ENCODE results near the gene TAF11L11. TPM values are rescaled to one million over a fixed set of nuclear protein-coding genes. Genes with fewer than 3 reads are reported as not detected.

The TAF11L11 gene
- total RNA-seq, 1 donor from 2014 or later: not detected

Other genes starting within 250 kb of the TAF11L11 start
- gene TAF11L2, start 106.0 kb upstream of the TAF11L11 start, total RNA-seq: not detected in 2 replicates
- not detected in 2 replicates for gene TAF11L3, start 85.8 kb upstream of the TAF11L11 start, total RNA-seq
- not detected in 2 replicates for gene TAF11L4, start 82.4 kb upstream of the TAF11L11 start, total RNA-seq
- not detected in 2 replicates for gene TAF11L5, start 78.9 kb upstream of the TAF11L11 start, total RNA-seq
- gene TAF11L6, start 75.5 kb upstream of the TAF11L11 start, total RNA-seq: not detected in 2 replicates
- not detected in 2 replicates for gene TAF11L7, start 18.4 kb upstream of the TAF11L11 start, total RNA-seq
- gene TAF11L8, start 13.2 kb upstream of the TAF11L11 start, total RNA-seq: not detected in 2 replicates
- gene TAF11L9, start 9.8 kb upstream of the TAF11L11 start, total RNA-seq: not detected in 2 replicates
- not detected in 2 replicates for gene TAF11L10, start 6.4 kb upstream of the TAF11L11 start, total RNA-seq
- gene TAF11L12, start 6.2 kb downstream of the TAF11L11 start, total RNA-seq: not detected in 2 replicates
- gene TAF11L13, start 27.9 kb downstream of the TAF11L11 start, total RNA-seq: not detected in 2 replicates
- not detected in 2 replicates for gene TAF11L14, start 30.3 kb downstream of the TAF11L11 start, total RNA-seq